Measurements from ENCODE around the gene ZNF516.

- no peak for TF ChIP-seq CTCF (IDR thresholded peaks at IDR 0.05)
- no peak for TF ChIP-seq NFE2L2 (conservative IDR thresholded peaks at IDR 0.05; ENCODE audit: low read length)
- TF ChIP-seq EP300 (IDR thresholded peaks at IDR 0.05): no peak
- TF ChIP-seq BHLHE40 (IDR thresholded peaks at IDR 0.05; ENCODE audit: low read depth, low read length): no peak
- no peak for TF ChIP-seq HDAC2 (IDR thresholded peaks at IDR 0.05)
- TF ChIP-seq CEBPB (IDR thresholded peaks at IDR 0.05): no peak
- TF ChIP-seq JUNB (IDR thresholded peaks at IDR 0.05): no peak
- no peak for TF ChIP-seq MAX (IDR thresholded peaks at IDR 0.05)
- no peak for TF ChIP-seq ZFP36 (IDR thresholded peaks at IDR 0.05; ENCODE audit: borderline replicate concordance, partially characterized antibody)
- TF ChIP-seq MAZ (IDR thresholded peaks at IDR 0.05; ENCODE audit: borderline replicate concordance, low read depth, low read length): no peak
These were observed 69.6 kb downstream of the ZNF516 start for GRCh38 chr18:76425146-76426131.

Data from A549 (cell line).